Measurements from ENCODE around the gene FAM98A. TPM values are rescaled to one million over a fixed set of nuclear protein-coding genes. Genes with fewer than 3 reads are reported as not detected.

FAM98A gene
- polyA plus RNA-seq, 1 of the 3 experiments (the other 2 are of a cell fraction): 231 TPM

- WGBS (ENCODE audit: low lambda C conversion rate): 26% methylated on average over 6 of the region's 6 CpGs
- no peak for TF ChIP-seq TCF12 (IDR thresholded peaks at IDR 0.05)
- no peak for TF ChIP-seq POLR2AphosphoS5 (IDR thresholded peaks at IDR 0.05; ENCODE audit: low read depth, low read length)
- TF ChIP-seq, protein P1, sequence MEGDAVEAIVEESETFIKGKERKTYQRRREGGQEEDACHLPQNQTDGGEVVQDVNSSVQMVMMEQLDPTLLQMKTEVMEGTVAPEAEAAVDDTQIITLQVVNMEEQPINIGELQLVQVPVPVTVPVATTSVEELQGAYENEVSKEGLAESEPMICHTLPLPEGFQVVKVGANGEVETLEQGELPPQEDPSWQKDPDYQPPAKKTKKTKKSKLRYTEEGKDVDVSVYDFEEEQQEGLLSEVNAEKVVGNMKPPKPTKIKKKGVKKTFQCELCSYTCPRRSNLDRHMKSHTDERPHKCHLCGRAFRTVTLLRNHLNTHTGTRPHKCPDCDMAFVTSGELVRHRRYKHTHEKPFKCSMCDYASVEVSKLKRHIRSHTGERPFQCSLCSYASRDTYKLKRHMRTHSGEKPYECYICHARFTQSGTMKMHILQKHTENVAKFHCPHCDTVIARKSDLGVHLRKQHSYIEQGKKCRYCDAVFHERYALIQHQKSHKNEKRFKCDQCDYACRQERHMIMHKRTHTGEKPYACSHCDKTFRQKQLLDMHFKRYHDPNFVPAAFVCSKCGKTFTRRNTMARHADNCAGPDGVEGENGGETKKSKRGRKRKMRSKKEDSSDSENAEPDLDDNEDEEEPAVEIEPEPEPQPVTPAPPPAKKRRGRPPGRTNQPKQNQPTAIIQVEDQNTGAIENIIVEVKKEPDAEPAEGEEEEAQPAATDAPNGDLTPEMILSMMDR (IDR thresholded peaks at IDR 0.05): no peak
- TF ChIP-seq, protein P2, sequence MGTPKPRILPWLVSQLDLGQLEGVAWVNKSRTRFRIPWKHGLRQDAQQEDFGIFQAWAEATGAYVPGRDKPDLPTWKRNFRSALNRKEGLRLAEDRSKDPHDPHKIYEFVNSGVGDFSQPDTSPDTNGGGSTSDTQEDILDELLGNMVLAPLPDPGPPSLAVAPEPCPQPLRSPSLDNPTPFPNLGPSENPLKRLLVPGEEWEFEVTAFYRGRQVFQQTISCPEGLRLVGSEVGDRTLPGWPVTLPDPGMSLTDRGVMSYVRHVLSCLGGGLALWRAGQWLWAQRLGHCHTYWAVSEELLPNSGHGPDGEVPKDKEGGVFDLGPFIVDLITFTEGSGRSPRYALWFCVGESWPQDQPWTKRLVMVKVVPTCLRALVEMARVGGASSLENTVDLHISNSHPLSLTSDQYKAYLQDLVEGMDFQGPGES (IDR thresholded peaks at IDR 0.05; ENCODE audit: low read depth, low read length): no peak
- TF ChIP-seq MXI1 (IDR thresholded peaks at IDR 0.05; ENCODE audit: low read depth, low read length): no peak
- TF ChIP-seq RXRA (IDR thresholded peaks at IDR 0.05; ENCODE audit: borderline replicate concordance, low read depth): no peak
- no peak for TF ChIP-seq YY1 (IDR thresholded peaks at IDR 0.05; ENCODE audit: low read depth)
- TF ChIP-seq FOXJ3 (CRISPR knock-in tag; IDR thresholded peaks at IDR 0.05): no peak
- no peak for TF ChIP-seq RAD21 (IDR thresholded peaks at IDR 0.05; ENCODE audit: low read length)
Measured at GRCh38 chr2:33628031-33628827, 29.1 kb upstream of the FAM98A start.

DNA sequence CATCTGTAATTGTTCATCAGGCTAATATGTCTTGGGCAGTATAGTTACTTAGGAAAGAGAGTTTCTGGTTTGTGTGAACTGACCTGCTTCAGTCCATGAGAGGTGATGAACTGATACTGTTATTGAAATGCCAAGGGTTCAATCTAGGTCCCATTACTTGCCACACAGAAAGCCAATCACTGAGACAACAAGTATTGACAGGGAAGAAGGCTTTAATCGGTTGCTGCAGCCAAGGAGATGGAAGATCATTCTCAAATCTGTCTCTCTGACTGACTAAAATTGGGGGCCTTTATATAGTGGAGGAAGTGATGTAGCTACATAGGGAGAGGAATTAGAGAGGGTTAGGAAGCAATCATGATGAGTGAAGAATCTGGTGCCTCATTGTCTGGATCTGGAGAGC lies 19.9 kb upstream of the FAM98A start:
- Histone ChIP-seq H3K4me3 (ENCODE audit: low read depth in 2 of 2, low read length in 1 of 2) (no peak overlapping the region), H2AFZ (ENCODE audit: low read depth) (no peak overlapping the region), H3K36me3 (replicated peaks in 1 of 2; ENCODE audit: control insufficient read depth in 1 of 2, insufficient read depth in 2 of 2, low read length in 1 of 2) (no peaks in the 10 kb centered on the region), H3K9me2 (no peaks in the 10 kb centered on the region), H3K79me2 (ENCODE audit: insufficient read depth) (no peaks in the 10 kb centered on the region), H3K4me2 (no peak overlapping the region), H3K9ac (no peak overlapping the region), H3K27me3 (ENCODE audit: insufficient read depth) (no peaks in the 10 kb centered on the region), H3F3A (replicated peaks; ENCODE audit: insufficient read depth) (no peaks in the 10 kb centered on the region), H4K20me1 (ENCODE audit: insufficient read depth) (no peaks in the 10 kb centered on the region), H3K9me3 (no peaks in the 10 kb centered on the region), H3K27ac (ENCODE audit: low read depth in 2 of 2, low read length in 1 of 2) (no peak overlapping the region), H3K4me1 (ENCODE audit: control insufficient read depth in 1 of 2, insufficient read depth in 2 of 2, low read depth in 1 of 2, low read length in 1 of 2) (no peaks in the 10 kb centered on the region)
- 17% methylated on average over 1 of the region's 1 CpG for WGBS (ENCODE audit: low lambda C conversion rate)
- POLR2A ChIA-PET: no interaction called here
- DNase-seq: no peak
- CTCF ChIA-PET: no interaction called here
- TF ChIP-seq SMC3 (IDR thresholded peaks at IDR 0.05; ENCODE audit: low read depth, low read length) (no peak), TEAD4 (IDR thresholded peaks at IDR 0.05; ENCODE audit: borderline replicate concordance, insufficient read depth) (no peak), SIN3A (IDR thresholded peaks at IDR 0.05; ENCODE audit: borderline replicate concordance, low read depth, low read length) (no peak), TCF12 (IDR thresholded peaks at IDR 0.05) (no peak), FOXM1 (IDR thresholded peaks at IDR 0.05; ENCODE audit: low read depth) (no peak), CHD2 (IDR thresholded peaks at IDR 0.05; ENCODE audit: low read length, partially characterized antibody) (no peak), MXI1 (IDR thresholded peaks at IDR 0.05; ENCODE audit: low read depth, low read length) (no peak), ZBTB33 (IDR thresholded peaks at IDR 0.05; ENCODE audit: borderline replicate concordance, low read depth) (no peak), JUND (IDR thresholded peaks at IDR 0.05) (no peak), EP300 (IDR thresholded peaks at IDR 0.05; ENCODE audit: borderline replicate concordance in 1 of 2, low read depth in 1 of 2, low read length in 1 of 2) (no peak), PBX3 (IDR thresholded peaks at IDR 0.05) (no peak), RFX5 (IDR thresholded peaks at IDR 0.05; ENCODE audit: low read length) (no peak)
- TF ChIP-seq, protein P3, sequence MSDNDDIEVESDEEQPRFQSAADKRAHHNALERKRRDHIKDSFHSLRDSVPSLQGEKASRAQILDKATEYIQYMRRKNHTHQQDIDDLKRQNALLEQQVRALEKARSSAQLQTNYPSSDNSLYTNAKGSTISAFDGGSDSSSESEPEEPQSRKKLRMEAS (IDR thresholded peaks at IDR 0.05; ENCODE audit: low read depth): no peak
- TF ChIP-seq, protein P2 (IDR thresholded peaks at IDR 0.05; ENCODE audit: low read depth, low read length): no peak

More at GRCh38 chr2:33628031-33628827, 29.1 kb upstream of the FAM98A start:
- Histone ChIP-seq H2AFZ (ENCODE audit: low read depth) (no peak overlapping the region), H3K27ac (ENCODE audit: low read depth in 2 of 2, low read length in 1 of 2) (no peak overlapping the region), H3K4me2 (no peak overlapping the region), H3K9ac (no peak overlapping the region), H3K27me3 (ENCODE audit: insufficient read depth) (peaks cover 4% of the 10 kb centered on the region; the same call in 1 of the 2 replicates), H3K9me3 (no peaks in the 10 kb centered on the region), H3K9me2 (no peaks in the 10 kb centered on the region), H3K4me1 (ENCODE audit: control insufficient read depth in 1 of 2, insufficient read depth in 2 of 2, low read depth in 1 of 2, low read length in 1 of 2) (no peaks in the 10 kb centered on the region), H4K20me1 (ENCODE audit: insufficient read depth) (no peaks in the 10 kb centered on the region), H3K4me3 (ENCODE audit: low read depth in 2 of 2, low read length in 1 of 2) (no peak overlapping the region), H3F3A (replicated peaks; ENCODE audit: insufficient read depth) (no peaks in the 10 kb centered on the region), H3K36me3 (replicated peaks in 1 of 2; ENCODE audit: control insufficient read depth in 1 of 2, insufficient read depth in 2 of 2, low read length in 1 of 2) (no peaks in the 10 kb centered on the region), H3K79me2 (ENCODE audit: insufficient read depth) (no peaks in the 10 kb centered on the region)
- CTCF ChIA-PET: interaction anchor here (1.0 kb wide), 1 partner anchor 46 kb away, joined by 4 read pairs; no protein-coding TSS in a partner anchor
- POLR2A ChIA-PET: no interaction called here
- DNase-seq: no peak

All from SK-N-SH (cell line).